Esophagus muscularis mucosa (tissue), 3 donors: Measurements from ENCODE around the gene MAT1A.

Experiments used
- CTCF ChIP-seq, 3 experiments: fragments of 200-600 bp in 2 of 3; fragments of 450-650 bp in 1 of 3; sonication (generic) in 2 of 3; IDR thresholded peaks; one replicate each; pipeline ENCODE4 v1.5.1; 2017 to 2019; ENCODE audit warnings: antibody characterized with exemption in 3 of 3, mild to moderate bottlenecking in 2 of 3, moderate library complexity in 1 of 3
- POLR2A ChIP-seq: fragments of 450-650 bp; IDR thresholded peaks from one replicate; pipeline ENCODE4 v1.6.1; 2017; ENCODE audit warnings: antibody characterized with exemption, moderate library complexity, mild to moderate bottlenecking, low read depth
- POLR2AphosphoS5 ChIP-seq, 2 donors: sonication (generic); formaldehyde crosslinking; IDR thresholded peaks; one replicate each; pipeline ENCODE4 v1.6.1; 2017; ENCODE audit warnings: antibody characterized with exemption in 2 of 2

GRCh38 chr10:80273523-80274170 is 15.8 kb downstream of the MAT1A start:
- TF ChIP-seq CTCF (IDR thresholded peaks at IDR 0.05) (no peak), POLR2AphosphoS5 (IDR thresholded peaks at IDR 0.05) (no peak), POLR2A (no peak)
